SU-DHL-6 (cell line): ENCODE results near the gene CNTFR.

Source experiments
- H2AFZ ChIP-seq: fragments of 200-600 bp; sonication (generic); 2 replicates; pipeline ENCODE4 v1.6.1; 2014; ENCODE audit warnings: low read depth, mild to moderate bottlenecking, moderate library complexity, mixed read lengths, antibody characterized with exemption, low read length; ENCODE audit not compliant: severe bottlenecking
- H3F3A ChIP-seq: fragments of 200-600 bp; shearing (Covaris generic); 2 replicates; pipeline ENCODE4 v1.6.0; 2016; ENCODE audit warnings: antibody characterized with exemption, mild to moderate bottlenecking; ENCODE audit not compliant: insufficient read depth
- H3K27ac ChIP-seq: fragments of 200-600 bp; sonication (generic); 2 replicates; pipeline ENCODE4 v1.5.1; 2016; ENCODE audit warnings: low read depth, mild to moderate bottlenecking, low read length, moderate library complexity, mixed read lengths
- H3K27me3 ChIP-seq: fragments of 200-600 bp; sonication (generic), shearing (Covaris generic); 2 replicates; pipeline ENCODE4 v1.6.0; 2014; ENCODE audit warnings: mild to moderate bottlenecking, low read length
- H3K36me3 ChIP-seq: fragments of 200-600 bp; sonication (generic); 2 replicates; pipeline ENCODE4 v1.6.1; 2014; ENCODE audit warnings: mild to moderate bottlenecking, low read length, mixed read lengths
- H3K4me2 ChIP-seq: fragments of 300-600, 200-600 bp; shearing (Covaris generic), sonication (generic); 2 replicates; pipeline ENCODE4 v1.6.0; 2014; ENCODE audit warnings: low read length, low read depth, mild to moderate bottlenecking; ENCODE audit not compliant: poor library complexity, severe bottlenecking
- H3K4me3 ChIP-seq: fragments of 200-600 bp; sonication (generic); 2 replicates; pipeline ENCODE4 v1.5.1; 2014; ENCODE audit warnings: antibody characterized with exemption, low read length, mild to moderate bottlenecking, mixed read lengths; ENCODE audit not compliant: insufficient read depth, poor library complexity, severe bottlenecking
- H3K79me2 ChIP-seq: fragments of 200-600 bp; sonication (generic); 2 replicates; pipeline ENCODE4 v1.6.1; 2014; ENCODE audit warnings: mild to moderate bottlenecking, low read length, moderate library complexity; ENCODE audit not compliant: insufficient read depth
- H3K9ac ChIP-seq: fragments of 200-600 bp; sonication (generic); 2 replicates; pipeline ENCODE4 v1.7.0; 2014; ENCODE audit warnings: mild to moderate bottlenecking, low read length
- H3K9me2 ChIP-seq: fragments of 200-600 bp; sonication (generic); replicated peaks from 2 replicates; pipeline ENCODE4 v1.6.1; 2014; ENCODE audit warnings: low read length; ENCODE audit not compliant: insufficient read depth
- H3K9me3 ChIP-seq: fragments of 200-600 bp; sonication (generic); 2 replicates; pipeline ENCODE4 v1.6.1; 2014; ENCODE audit warnings: low read length, mixed read lengths; ENCODE audit not compliant: insufficient read depth
- H4K20me1 ChIP-seq: fragments of 200-600 bp; sonication (generic); 2 replicates; pipeline ENCODE4 v1.6.1; 2014; ENCODE audit warnings: low read depth, mild to moderate bottlenecking, antibody characterized with exemption, low read length, moderate library complexity, mixed read lengths
- EZH2phosphoT487 ChIP-seq: fragments of 200-600 bp; sonication (generic), shearing (Covaris generic); conservative IDR thresholded peaks from 2 replicates; pipeline ENCODE4 v1.6.1; 2018; ENCODE audit warnings: mild to moderate bottlenecking, antibody characterized with exemption, low read length, moderate library complexity, mixed read lengths
- TF ChIP-seq, protein P1 (sequence below): fragments of 200-600 bp; sonication (generic); IDR thresholded peaks from one replicate; pipeline ENCODE4 v1.5.1; 2017; ENCODE audit warnings: antibody characterized with exemption, mild to moderate bottlenecking, low read length, moderate library complexity; ENCODE audit not compliant: insufficient read depth, poor library complexity, severe bottlenecking

Gene CNTFR

DNA sequence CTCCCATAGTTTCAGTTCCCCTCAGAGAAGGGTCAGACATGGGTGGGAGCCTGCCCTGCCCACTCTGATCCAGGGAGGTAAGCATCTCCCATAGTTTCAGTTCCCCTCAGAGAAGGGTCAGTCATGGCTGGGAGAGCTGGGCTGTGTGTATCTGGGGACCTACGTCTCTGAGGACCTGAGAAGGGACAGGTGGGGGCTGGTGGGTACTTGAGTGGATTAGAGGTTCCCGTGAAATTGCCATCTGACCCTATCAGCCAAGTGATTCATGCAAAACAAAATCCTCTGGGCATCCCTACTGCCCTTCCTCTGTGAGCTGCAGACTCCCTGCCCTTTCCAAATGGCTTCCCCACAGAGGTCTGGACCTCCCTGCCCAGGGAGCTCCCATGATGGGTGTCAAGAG, 70.6 kb downstream of the CNTFR start:
- H3K4me3 ChIP-seq, result no peak overlapping the region
- H4K20me1 ChIP-seq, result no peaks in the 10 kb centered on the region
- H3K9me2 ChIP-seq, result no peaks in the 10 kb centered on the region
- H3K36me3 ChIP-seq, result no peaks in the 10 kb centered on the region
- no peaks in the 10 kb centered on the region for H3F3A ChIP-seq
- H2AFZ ChIP-seq, result no peak overlapping the region
- H3K27ac ChIP-seq, result no peak overlapping the region
- TF ChIP-seq, protein P1, sequence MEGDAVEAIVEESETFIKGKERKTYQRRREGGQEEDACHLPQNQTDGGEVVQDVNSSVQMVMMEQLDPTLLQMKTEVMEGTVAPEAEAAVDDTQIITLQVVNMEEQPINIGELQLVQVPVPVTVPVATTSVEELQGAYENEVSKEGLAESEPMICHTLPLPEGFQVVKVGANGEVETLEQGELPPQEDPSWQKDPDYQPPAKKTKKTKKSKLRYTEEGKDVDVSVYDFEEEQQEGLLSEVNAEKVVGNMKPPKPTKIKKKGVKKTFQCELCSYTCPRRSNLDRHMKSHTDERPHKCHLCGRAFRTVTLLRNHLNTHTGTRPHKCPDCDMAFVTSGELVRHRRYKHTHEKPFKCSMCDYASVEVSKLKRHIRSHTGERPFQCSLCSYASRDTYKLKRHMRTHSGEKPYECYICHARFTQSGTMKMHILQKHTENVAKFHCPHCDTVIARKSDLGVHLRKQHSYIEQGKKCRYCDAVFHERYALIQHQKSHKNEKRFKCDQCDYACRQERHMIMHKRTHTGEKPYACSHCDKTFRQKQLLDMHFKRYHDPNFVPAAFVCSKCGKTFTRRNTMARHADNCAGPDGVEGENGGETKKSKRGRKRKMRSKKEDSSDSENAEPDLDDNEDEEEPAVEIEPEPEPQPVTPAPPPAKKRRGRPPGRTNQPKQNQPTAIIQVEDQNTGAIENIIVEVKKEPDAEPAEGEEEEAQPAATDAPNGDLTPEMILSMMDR, result no peak
- TF ChIP-seq EZH2phosphoT487, result no peak
- H3K9me3 ChIP-seq, result no peaks in the 10 kb centered on the region
- no peak overlapping the region for H3K9ac ChIP-seq
- H3K4me2 ChIP-seq, result no peak overlapping the region
- H3K27me3 ChIP-seq, result no peaks in the 10 kb centered on the region
- no peaks in the 10 kb centered on the region for H3K79me2 ChIP-seq

DNA sequence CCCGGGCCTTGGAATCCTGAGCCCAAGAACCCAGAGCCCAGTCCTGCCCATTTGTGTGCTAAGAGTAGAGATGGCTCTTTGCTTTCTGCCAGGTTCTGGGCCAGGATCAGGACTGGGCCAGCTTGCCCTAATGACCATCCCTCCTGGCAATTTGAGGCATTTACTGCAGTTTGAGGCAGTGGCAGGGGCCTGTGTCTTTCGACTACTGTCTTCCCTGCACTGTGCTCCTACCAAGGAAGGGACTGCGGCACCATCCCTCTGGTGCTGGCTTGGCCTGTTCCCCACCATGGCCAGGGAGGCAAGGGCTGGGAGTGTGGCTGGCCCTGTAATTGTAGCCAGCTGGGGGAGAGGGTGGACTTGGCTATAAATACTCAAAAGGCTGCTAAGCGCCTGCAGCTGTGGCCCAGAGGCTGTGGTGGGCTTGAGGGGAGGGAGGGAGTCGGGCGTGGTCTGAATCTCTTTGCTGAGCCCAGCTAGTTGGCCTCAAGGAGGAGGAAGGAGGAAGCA, 71.4 kb downstream of the CNTFR start:
- Histone ChIP-seq H3K4me2 (no peak overlapping the region), H3K27me3 (no peaks in the 10 kb centered on the region), H3K9ac (no peak overlapping the region), H3K9me2 (no peaks in the 10 kb centered on the region), H2AFZ (no peak overlapping the region), H4K20me1 (no peaks in the 10 kb centered on the region), H3K4me3 (no peak overlapping the region), H3K9me3 (no peaks in the 10 kb centered on the region), H3F3A (no peaks in the 10 kb centered on the region), H3K79me2 (no peaks in the 10 kb centered on the region), H3K36me3 (no peaks in the 10 kb centered on the region), H3K27ac (no peak overlapping the region)
- TF ChIP-seq, protein P1, result no peak
- TF ChIP-seq EZH2phosphoT487, result no peak

DNA sequence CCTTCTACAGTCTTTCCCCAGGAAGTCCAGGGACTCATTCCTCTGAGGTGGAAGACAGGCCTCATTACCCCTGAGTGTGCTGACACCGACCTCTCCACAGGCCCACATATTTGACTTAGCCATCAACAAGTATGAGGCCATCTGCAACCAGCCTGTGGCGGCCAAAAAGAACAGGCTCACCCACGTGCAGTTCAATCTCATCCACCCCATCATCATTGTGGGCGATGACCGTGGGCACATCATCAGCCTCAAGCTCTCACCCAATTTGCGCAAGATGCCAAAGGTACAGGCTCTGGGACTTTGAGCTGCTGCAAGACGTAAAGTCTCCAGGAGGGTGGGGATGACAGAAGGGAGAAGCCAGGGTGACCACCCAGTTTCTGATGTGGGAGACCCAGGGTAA, 72.3 kb downstream of the CNTFR start:
- Histone ChIP-seq H2AFZ (no peak overlapping the region), H3K4me3 (no peak overlapping the region), H3K36me3 (no peaks in the 10 kb centered on the region), H4K20me1 (no peaks in the 10 kb centered on the region), H3K27ac (no peak overlapping the region), H3K9me2 (no peaks in the 10 kb centered on the region), H3K27me3 (no peaks in the 10 kb centered on the region), H3K4me2 (no peak overlapping the region), H3K9ac (no peak overlapping the region), H3F3A (no peaks in the 10 kb centered on the region), H3K9me3 (no peaks in the 10 kb centered on the region), H3K79me2 (no peaks in the 10 kb centered on the region)
- TF ChIP-seq, protein P1, result no peak
- no peak for TF ChIP-seq EZH2phosphoT487
